Anterior cingulate cortex (tissue), 58 donors: ENCODE results near the gene GALT.

Experiments used
- DNase-seq, 58 donors: peaks; one replicate each; lab custom pipeline; 2025; lab: John Stamatoyannopoulos, UW

The GALT gene

GRCh38 chr9:34648673-34649072 lies 2.2 kb downstream of the GALT start:
- no peak for DNase-seq

- DNase-seq = peak in 41 of 58 donors; percentile 7 to 77 (median 28)
Measured at GRCh38 chr9:34650816-34651215, 4.3 kb downstream of the GALT start.

GRCh38 chr9:34651321-34651720 lies 4.8 kb downstream of the GALT start:
- no peak for DNase-seq

GRCh38 chr9:34651876-34652601 lies 5.6 kb downstream of the GALT start, which contains the start of gene IL11RA:
TSS of gene IL11RA (plus strand) at chr9:34652185. CDS start at chr9:34655218, 3,033 bp downstream.
- peak in 55 of 58 donors; percentile 37 to 93 (median 76) for DNase-seq

GRCh38 chr9:34652602-34653000 lies 6.1 kb downstream of the GALT start:
- DNase-seq = peak in 2 of 58 donors; percentile 37 to 49

GRCh38 chr9:34653151-34654072 lies 6.9 kb downstream of the GALT start:
- peak in 6 of 58 donors; percentile 14 to 36 (median 15) for DNase-seq

GRCh38 chr9:34654323-34655051 lies 8.0 kb downstream of the GALT start:
- DNase-seq = peak in 55 of 58 donors; percentile 20 to 90 (median 75)

- DNase-seq = no peak
Measured at GRCh38 chr9:34655394-34655793, 8.9 kb downstream of the GALT start.

GRCh38 chr9:34656992-34657391 lies 10.5 kb downstream of the GALT start:
- peak in 1 of 58 donors; percentile 4 for DNase-seq

- no peak for DNase-seq
Measured at GRCh38 chr9:34658461-34658860, 12.0 kb downstream of the GALT start.

- DNase-seq = no peak
Measured at GRCh38 chr9:34659592-34660253, 13.2 kb downstream of the GALT start.

GRCh38 chr9:34662526-34663302 lies 16.2 kb downstream of the GALT start, which contains the start of gene CCL27:
TSS of gene CCL27 (minus strand) at chr9:34662657. CDS start at chr9:34662633, 24 bp downstream.
- no peak for DNase-seq

- no peak for DNase-seq
Measured at GRCh38 chr9:34663303-34663605, 16.8 kb downstream of the GALT start.

- DNase-seq = peak in 51 of 58 donors; percentile 15 to 83 (median 56)
Measured at GRCh38 chr9:34664281-34665066, 18.0 kb downstream of the GALT start.

GRCh38 chr9:34665067-34665380 lies 18.5 kb downstream of the GALT start:
- DNase-seq = peak in 1 of 58 donors; percentile 74

- DNase-seq = peak; percentile 31 to 98 (median 90)
Measured at GRCh38 chr9:34665381-34666250, 19.1 kb downstream of the GALT start.

- no peak for DNase-seq
Measured at GRCh38 chr9:34669809-34670562, 23.5 kb downstream of the GALT start.
